GM23248 (cell line): Measurements from ENCODE around the gene NECAB3. TPM values are rescaled to one million over a fixed set of nuclear protein-coding genes. Genes with fewer than 3 reads are reported as not detected.

Source experiments
- DNase-seq: peaks from one replicate; pipeline ENCODE4 v3.0.0-alpha.2; 2015
- H2AFZ ChIP-seq: fragments of 200-600 bp; sonication (generic); 2 replicates; pipeline ENCODE4 v1.6.1; 2016; ENCODE audit warnings: antibody characterized with exemption
- H3F3A ChIP-seq: fragments of 200-600 bp; sonication (generic); 2 replicates; pipeline ENCODE4 v1.6.1; 2016; ENCODE audit warnings: mild to moderate bottlenecking, antibody characterized with exemption, mixed run types; ENCODE audit not compliant: insufficient read depth
- H3K27ac ChIP-seq: fragments of 200-600 bp; sonication (generic); 2 replicates; pipeline ENCODE4 v1.5.1; 2016; ENCODE audit warnings: mild to moderate bottlenecking
- H3K27me3 ChIP-seq: fragments of 200-600 bp; sonication (generic); replicated peaks from 2 replicates; pipeline ENCODE4 v1.6.1; 2016; ENCODE audit warnings: mild to moderate bottlenecking; ENCODE audit not compliant: insufficient read depth
- H3K36me3 ChIP-seq: fragments of 200-600 bp; sonication (generic); 2 replicates; pipeline ENCODE4 v1.6.1; 2016; ENCODE audit warnings: low read depth, mild to moderate bottlenecking
- H3K4me1 ChIP-seq: fragments of 200-600 bp; sonication (generic); 2 replicates; pipeline ENCODE4 v1.6.1; 2016; ENCODE audit warnings: mild to moderate bottlenecking; ENCODE audit not compliant: insufficient read depth
- H3K4me2 ChIP-seq: fragments of 200-600 bp; sonication (generic); one replicate; pipeline ENCODE4 v1.6.1; 2016; ENCODE audit warnings: mild to moderate bottlenecking; ENCODE audit not compliant: unreplicated experiment
- H3K4me3 ChIP-seq: fragments of 200-600 bp; sonication (generic); 2 replicates; pipeline ENCODE4 v1.5.1; 2016; ENCODE audit warnings: mild to moderate bottlenecking
- H3K79me2 ChIP-seq: fragments of 200-600 bp; sonication (generic); 2 replicates; pipeline ENCODE4 v1.6.1; 2016; ENCODE audit warnings: mild to moderate bottlenecking; ENCODE audit not compliant: insufficient read depth
- H3K9ac ChIP-seq: fragments of 200-600 bp; sonication (generic); 2 replicates; pipeline ENCODE4 v1.6.1; 2016; ENCODE audit warnings: mild to moderate bottlenecking
- H3K9me2 ChIP-seq: fragments of 200-600 bp; sonication (generic); 2 replicates; pipeline ENCODE4 v1.6.1; 2016; ENCODE audit warnings: mixed run types, mild to moderate bottlenecking, moderate library complexity; ENCODE audit not compliant: insufficient read depth
- H3K9me3 ChIP-seq: fragments of 200-600 bp; sonication (generic); one replicate; pipeline ENCODE4 v1.6.1; 2017; ENCODE audit warnings: low read depth
- H4K20me1 ChIP-seq: fragments of 200-600 bp; sonication (generic); 2 replicates; pipeline ENCODE4 v1.6.0; 2016; ENCODE audit not compliant: insufficient read depth
- EZH2 ChIP-seq: fragments of 200-600 bp; sonication (generic); IDR thresholded peaks from 2 replicates; pipeline ENCODE4 v1.6.1; 2018; ENCODE audit warnings: antibody characterized with exemption, mild to moderate bottlenecking; ENCODE audit not compliant: insufficient read depth, poor library complexity, severe bottlenecking
- EZH2phosphoT487 ChIP-seq: fragments of 200-600 bp; sonication (generic); IDR thresholded peaks from 2 replicates; pipeline ENCODE4 v1.6.1; 2018; ENCODE audit warnings: antibody characterized with exemption, moderate library complexity, mild to moderate bottlenecking, low read depth; ENCODE audit not compliant: insufficient read depth
- WGBS, 2 experiments: methylation state at CpG; one replicate each; pipeline ENCODE4 v1.1.6; 2015 to 2017; ENCODE audit warnings: low lambda C conversion rate in 2 of 2, low coverage in 1 of 2; ENCODE audit errors: missing lambda C conversion rate in 2 of 2; 5-methylcytosine and 5-hydroxymethylcytosine counted together
- in situ Hi-C: fragments of 300-500 bp; cut with MboI; formaldehyde crosslinking; loops from 2 replicates; pipeline ENCODE4 v1.15.0; 2020
- polyA plus RNA-seq: library from polyadenylated mRNA; unstranded; fragments of >200 nt; fragmentation: Nextera tagmentation; extraction: Ambion mirVana; gene quantifications from 2 replicates; pipeline ENCODE4 v1.2.1, GENCODE V29; 2016
- total RNA-seq: library from RNA; depleted of rRNA; stranded (reverse); fragments of >200 nt; shearing (Covaris generic); gene quantifications from 2 replicates; pipeline ENCODE4 v1.2.3, GENCODE V29; 2014

NECAB3 gene
- total and polyA plus RNA-seq, 2 experiments from 2014 or later, result 11.0 to 27.1 TPM

- peak within 1 kb of the TSS; percentile 63 for H3K9ac ChIP-seq
- no peaks in the 10 kb centered on the region for H3K9me2 ChIP-seq
- H3K27me3 ChIP-seq, result no peaks in the 10 kb centered on the region
- H2AFZ ChIP-seq, result peak within 1 kb of the TSS; percentile 80
- no peaks in the 10 kb centered on the region for H3K9me3 ChIP-seq
- peaks cover 16% of the 10 kb centered on the region for H3F3A ChIP-seq
- TF ChIP-seq EZH2phosphoT487, result no peak
- peaks cover 16% of the 10 kb centered on the region; the same call in 1 of the 2 replicates for H3K4me1 ChIP-seq
- H3K27ac ChIP-seq, result peak within 1 kb of the TSS; percentile 71
- 4 to 5% methylated on average over 41 to 47 of the region's 50 CpGs for WGBS, 2 experiments
- no peaks in the 10 kb centered on the region for H3K36me3 ChIP-seq
- in situ Hi-C loops, result no loop called here
- peak within 1 kb of the TSS; percentile 66 for H3K4me3 ChIP-seq
- peak within 1 kb of the TSS; percentile 63 for H3K4me2 ChIP-seq
- no peaks in the 10 kb centered on the region for H4K20me1 ChIP-seq
- peak; percentile 100 for DNase-seq
- peaks cover 6% of the 10 kb centered on the region; the same call in 1 of the 2 replicates for H3K79me2 ChIP-seq
Measured at GRCh38 chr20:33666293-33667244, 7.7 kb downstream of the NECAB3 start, which contains the start of gene ACTL10. TSS of gene ACTL10 (plus strand) at chr20:33666943. CDS start at chr20:33667498, 555 bp downstream.

GRCh38 chr20:33664762-33665144 lies 9.5 kb downstream of the NECAB3 start:
- 94 to 97% methylated on average over 2 of the region's 2 CpGs for WGBS, 2 experiments
- H2AFZ ChIP-seq, result no peak overlapping the region
- peaks cover 16% of the 10 kb centered on the region; the same call in 1 of the 2 replicates for H3K4me1 ChIP-seq
- in situ Hi-C loops, result no loop called here
- H3K9ac ChIP-seq, result no peak overlapping the region
- DNase-seq, result peak; percentile 45
- H3K9me2 ChIP-seq, result no peaks in the 10 kb centered on the region
- no peaks in the 10 kb centered on the region for H3K9me3 ChIP-seq
- no peaks in the 10 kb centered on the region for H3K27me3 ChIP-seq
- H3K4me3 ChIP-seq, result no peak overlapping the region
- peaks cover 6% of the 10 kb centered on the region; the same call in 1 of the 2 replicates for H3K79me2 ChIP-seq
- TF ChIP-seq EZH2phosphoT487 (no peak), EZH2 (no peak)
- H3F3A ChIP-seq, result peaks cover 16% of the 10 kb centered on the region
- peak overlapping the region; percentile 72; the same call in 1 of the 2 replicates for H3K27ac ChIP-seq
- no peaks in the 10 kb centered on the region for H3K36me3 ChIP-seq
- H4K20me1 ChIP-seq, result no peaks in the 10 kb centered on the region
- H3K4me2 ChIP-seq, result no peak overlapping the region

- H4K20me1 ChIP-seq, result no peaks in the 10 kb centered on the region
- in situ Hi-C loops, result no loop called here
- H2AFZ ChIP-seq, result peak overlapping the region; percentile 82
- peak overlapping the region; percentile 85 for H3K4me3 ChIP-seq
- no peaks in the 10 kb centered on the region for H3K9me2 ChIP-seq
- H3K4me1 ChIP-seq, result peaks cover 16% of the 10 kb centered on the region; the same call in 1 of the 2 replicates
- H3K4me2 ChIP-seq, result peak overlapping the region; percentile 75
- WGBS, 2 experiments, result 26 to 31% methylated on average over 9 of the region's 9 CpGs
- H3K27ac ChIP-seq, result peak overlapping the region; percentile 72
- no peaks in the 10 kb centered on the region for H3K9me3 ChIP-seq
- no peaks in the 10 kb centered on the region for H3K36me3 ChIP-seq
- H3K79me2 ChIP-seq, result peaks cover 6% of the 10 kb centered on the region; the same call in 1 of the 2 replicates
- TF ChIP-seq EZH2 (no peak), EZH2phosphoT487 (no peak)
- peaks cover 16% of the 10 kb centered on the region for H3F3A ChIP-seq
- peak overlapping the region; percentile 89 for H3K9ac ChIP-seq
- DNase-seq, result peak; percentile 21
- H3K27me3 ChIP-seq, result no peaks in the 10 kb centered on the region
Measured at GRCh38 chr20:33664085-33664761, 10.0 kb downstream of the NECAB3 start.
